GM19025 (cell line): ENCODE data around the gene KLRK1.
"Not testable (repeated sequence)": the region's sequence is repeated elsewhere in the genome, so short reads cannot be mapped to it uniquely, and the experiment has no call there.

Source experiments
- ATAC-seq: cut with Tn5 transposase; IDR thresholded peaks from one replicate; pipeline ENCODE4 v1.9.1; 2021; ENCODE audit warnings: mild to moderate bottlenecking, low read depth, moderate library complexity; ENCODE audit not compliant: unreplicated experiment

The KLRK1 gene

DNA sequence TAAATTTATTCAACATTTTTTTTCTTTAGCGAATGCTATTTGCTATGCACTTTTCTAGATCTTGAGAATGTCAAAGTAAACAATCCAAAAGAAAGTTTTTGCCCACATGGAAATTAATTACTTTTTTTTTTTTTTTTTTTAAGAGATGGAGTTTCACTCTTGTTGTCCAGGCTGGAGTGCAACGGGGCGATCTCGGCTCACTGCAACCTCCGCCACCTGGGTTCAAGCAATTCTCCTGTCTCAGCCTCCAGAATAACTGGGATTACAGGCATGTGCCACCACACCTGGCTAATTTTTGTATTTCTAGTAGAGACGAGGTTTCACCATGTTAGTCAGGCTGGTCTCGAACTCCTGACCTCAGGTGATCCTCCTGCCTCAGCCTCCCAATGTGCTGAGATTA lies 1.1 kb upstream of the KLRK1 start:
- not testable (repeated sequence) for ATAC-seq

- no peak for ATAC-seq
Measured at GRCh38 chr12:10388624-10389413, 1.0 kb downstream of the KLRK1 start.

DNA sequence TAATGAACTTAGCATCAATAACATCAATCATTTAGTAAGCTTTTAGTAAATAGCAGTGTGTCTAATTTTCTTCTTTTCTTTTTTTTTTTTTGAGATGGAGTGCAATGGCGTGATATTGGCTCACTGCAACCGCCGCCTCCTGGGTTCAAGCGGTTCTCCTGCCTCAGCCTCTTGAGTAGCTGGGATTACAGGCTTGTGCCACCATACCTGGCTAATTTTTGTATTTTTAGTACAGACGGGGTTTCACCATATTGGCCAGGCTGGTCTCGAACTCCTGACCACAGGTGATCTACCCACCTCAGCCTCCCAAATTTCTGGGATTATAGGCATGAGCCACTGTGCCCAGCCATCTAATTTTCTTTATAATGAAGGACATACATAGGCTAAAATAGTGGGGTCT lies 2.3 kb downstream of the KLRK1 start:
- not testable (repeated sequence) for ATAC-seq

- no peak for ATAC-seq
Measured at GRCh38 chr12:10386857-10387256, 3.0 kb downstream of the KLRK1 start.

- ATAC-seq, result no peak
Measured at GRCh38 chr12:10385166-10385613, 4.7 kb downstream of the KLRK1 start.

DNA sequence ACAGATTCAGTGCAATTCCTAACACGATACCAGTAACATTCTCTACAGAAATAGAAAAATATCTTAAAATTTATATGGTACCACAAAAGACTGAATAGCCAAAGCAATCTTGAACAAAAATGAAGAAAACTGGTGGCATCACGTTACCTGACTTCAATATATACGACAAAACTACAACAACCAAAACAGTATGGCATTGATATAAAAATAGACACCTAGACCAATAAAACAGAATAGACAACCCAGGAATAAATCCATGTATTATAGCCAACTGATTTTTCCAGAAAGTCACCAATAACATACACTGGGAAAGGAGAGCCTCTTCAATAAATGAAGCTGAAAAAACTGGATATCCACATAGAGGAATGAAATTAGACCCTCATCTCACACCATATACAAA lies 5.7 kb downstream of the KLRK1 start:
- no peak for ATAC-seq

- no peak for ATAC-seq
Measured at GRCh38 chr12:10381928-10382628, 7.8 kb downstream of the KLRK1 start.

DNA sequence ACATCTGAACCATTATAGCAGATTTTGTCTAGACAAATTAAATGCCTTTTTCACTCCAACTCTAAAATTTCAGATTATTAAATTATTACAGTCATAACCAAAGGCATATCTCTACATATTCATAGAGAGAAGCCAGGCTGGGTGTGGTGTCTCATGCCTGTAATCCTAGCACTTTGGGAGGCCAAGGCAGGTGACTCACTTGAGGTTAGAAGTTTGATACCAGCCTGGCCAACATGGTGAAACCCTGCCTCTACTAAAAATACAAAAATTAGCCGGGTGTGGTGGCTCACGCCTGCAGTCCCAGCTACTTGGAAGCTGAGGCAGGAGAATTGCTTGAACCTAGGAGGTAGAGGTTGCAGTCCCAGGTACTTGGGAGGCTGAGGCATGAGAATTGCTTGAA lies 11.1 kb downstream of the KLRK1 start:
- ATAC-seq, result not testable (repeated sequence)

- ATAC-seq, result no peak
Measured at GRCh38 chr12:10374624-10375018, 15.2 kb downstream of the KLRK1 start.

- ATAC-seq, result no peak
Measured at GRCh38 chr12:10372559-10372958, 17.3 kb downstream of the KLRK1 start.

DNA sequence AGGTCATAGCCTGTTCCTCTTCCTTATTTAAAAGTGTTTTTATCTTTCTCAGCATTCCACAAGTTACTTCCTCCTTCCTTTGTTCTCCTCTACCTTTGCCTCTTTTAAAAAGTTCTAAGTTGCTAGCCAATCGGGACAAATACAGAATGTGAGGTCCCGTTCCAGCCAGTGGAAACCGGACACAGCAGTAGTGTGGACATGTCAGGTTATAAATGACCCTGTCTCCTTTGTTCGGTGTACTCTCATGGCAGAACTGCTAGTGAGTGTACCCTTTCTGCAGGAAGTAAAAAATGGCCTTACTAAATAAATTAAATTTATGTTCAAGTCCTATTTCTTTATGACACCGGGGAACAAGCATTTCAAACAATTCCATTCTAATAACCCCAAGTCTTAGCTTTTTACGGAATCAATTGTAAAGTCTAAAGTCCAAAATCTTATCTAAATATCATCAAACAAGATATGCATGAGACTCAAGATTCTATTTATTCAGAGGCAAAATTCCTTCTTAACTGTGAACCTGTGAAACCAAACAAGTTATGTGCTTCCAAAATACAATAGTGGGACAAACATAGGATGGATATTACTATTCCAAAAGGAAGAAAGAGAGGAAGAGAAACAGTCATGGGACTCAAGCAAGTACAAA lies 17.8 kb downstream of the KLRK1 start:
- not testable (repeated sequence) for ATAC-seq

GRCh38 chr12:10369557-10370415 lies 20.1 kb downstream of the KLRK1 start:
- ATAC-seq, result no peak

DNA sequence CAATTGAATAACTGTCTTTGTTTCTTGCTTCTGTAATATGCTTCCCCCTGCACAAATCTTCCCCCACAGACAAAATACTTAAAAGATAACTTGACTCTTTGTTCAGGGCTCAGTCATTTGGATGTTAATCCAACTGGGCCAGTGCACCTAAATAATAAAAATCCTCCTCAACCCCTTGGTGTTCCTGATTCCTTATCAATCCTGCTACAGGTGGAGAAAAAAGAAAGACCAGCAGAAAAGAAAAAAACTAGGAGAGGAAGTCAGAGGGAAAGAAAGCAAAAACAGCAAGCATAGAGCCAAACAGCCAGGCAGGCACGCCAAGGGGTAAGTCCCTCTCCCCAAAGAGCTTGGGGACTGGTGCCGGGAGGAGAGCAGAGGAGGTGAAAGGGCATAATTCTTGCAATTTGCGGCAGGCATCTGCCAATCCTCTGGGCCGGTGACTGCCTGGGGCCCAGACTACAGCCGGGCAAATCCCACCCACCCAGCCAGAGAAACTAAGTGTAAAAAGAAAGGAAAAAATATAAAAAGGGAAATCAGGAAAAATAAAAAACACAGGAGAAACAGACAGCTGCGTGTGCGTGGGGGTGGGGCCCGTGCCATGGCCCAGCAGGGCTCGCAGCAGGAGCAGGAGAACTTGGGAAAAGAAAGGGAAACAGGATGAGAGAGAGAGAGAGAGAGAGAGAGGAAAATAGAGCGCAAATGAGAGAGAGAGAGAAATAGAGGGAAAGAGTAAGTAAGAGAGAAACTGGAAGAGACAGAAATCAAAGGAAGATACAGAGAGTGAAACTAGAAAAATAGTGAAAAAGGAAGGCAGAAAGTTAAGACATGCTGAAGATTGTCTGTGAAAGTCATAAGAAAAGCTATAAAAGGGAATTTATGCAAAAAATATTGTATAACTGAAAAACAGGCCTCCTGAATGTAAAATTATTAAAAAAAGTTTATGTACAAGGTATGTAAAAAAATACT lies 21.4 kb downstream of the KLRK1 start:
- ATAC-seq, result no peak

DNA sequence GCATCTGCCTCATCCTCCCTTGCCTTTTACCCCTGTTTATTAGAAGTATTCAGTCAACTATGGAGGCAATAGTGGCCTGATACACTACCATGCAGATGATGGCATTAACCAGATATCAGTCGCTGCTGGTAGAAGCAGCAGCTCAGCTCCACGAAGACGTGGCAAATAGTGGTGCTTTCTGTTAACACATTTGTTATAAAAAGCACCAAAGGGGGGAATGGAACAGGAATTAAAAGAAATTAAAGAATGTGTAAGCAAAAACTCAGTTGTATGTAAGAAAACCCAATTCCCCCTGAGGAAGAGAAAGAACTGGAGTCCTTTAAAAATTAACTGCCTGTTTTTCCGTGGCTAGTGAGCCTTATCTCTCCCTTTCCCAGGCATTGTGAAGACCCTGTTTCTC lies 22.1 kb downstream of the KLRK1 start:
- not testable (repeated sequence) for ATAC-seq

DNA sequence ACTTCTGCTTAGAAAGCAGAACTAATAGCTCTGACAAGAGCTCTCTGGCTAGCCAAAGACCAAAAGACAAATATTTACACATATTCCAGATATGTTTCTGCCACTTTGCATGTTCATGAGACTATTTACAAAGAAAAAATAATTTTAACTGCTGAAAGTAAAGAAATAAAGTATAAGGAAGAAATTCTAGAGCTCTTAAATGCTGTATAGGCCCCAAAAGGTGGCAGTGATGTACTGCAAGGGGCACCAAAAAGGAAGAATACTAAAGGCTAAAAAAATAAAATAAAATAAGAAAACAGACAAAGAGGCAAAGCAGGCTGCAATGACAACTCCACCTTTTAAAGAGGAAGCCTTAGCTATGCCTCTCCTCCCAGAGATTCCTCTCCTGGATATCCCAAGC lies 23.0 kb downstream of the KLRK1 start:
- ATAC-seq, result no peak

GRCh38 chr12:10365696-10366405 lies 24.0 kb downstream of the KLRK1 start:
- no peak for ATAC-seq

GRCh38 chr12:10364815-10365622 lies 24.8 kb downstream of the KLRK1 start:
- peak; percentile 39 for ATAC-seq
